Activated CD8-positive, alpha-beta T cell treated with anti-CD3 and anti-CD28 coated beads for 36 hours (primary cell): ENCODE measurements around the gene TTC14. TPM values are rescaled to one million over a fixed set of nuclear protein-coding genes. Genes with fewer than 3 reads are reported as not detected.

Experiments
- ATAC-seq: fragments of 200-7000 bp; cut with Tn5 transposase; one replicate; pipeline ENCODE4 v1.10.0; 2021; ENCODE audit warnings: mild to moderate bottlenecking, moderate library complexity
- CTCF ChIA-PET: fragments of 350-600 bp; sonication (Branson Sonifier 250); formaldehyde crosslinking; loops from one replicate; lab custom pipeline; 2021; ENCODE audit warnings: antibody characterized with exemption; lab: Charles Lee
- POLR2A ChIA-PET: fragments of 350-600 bp; sonication (Branson Sonifier 250); formaldehyde crosslinking; loops from one replicate; lab custom pipeline; 2021; ENCODE audit warnings: antibody characterized with exemption; lab: Charles Lee
- DNase-seq: peaks from one replicate; pipeline ENCODE4 v3.0.0-alpha.2; 2020
- H3K27ac Mint-ChIP-seq: one replicate; pipeline ENCODE4 v1.8.0; 2021; ENCODE audit warnings: mild to moderate bottlenecking, mixed read lengths
- H3K27me3 Mint-ChIP-seq: one replicate; pipeline ENCODE4 v1.8.0; 2021; ENCODE audit warnings: mixed read lengths
- H3K36me3 Mint-ChIP-seq: one replicate; pipeline ENCODE4 v1.8.0; 2021; ENCODE audit warnings: low read depth, mixed read lengths
- H3K4me1 Mint-ChIP-seq: one replicate; pipeline ENCODE4 v1.8.0; 2021; ENCODE audit warnings: low read depth, mixed read lengths
- H3K4me3 Mint-ChIP-seq: one replicate; pipeline ENCODE4 v1.8.0; 2021; ENCODE audit warnings: mild to moderate bottlenecking, moderate library complexity, mixed read lengths
- H3K9me3 Mint-ChIP-seq: one replicate; pipeline ENCODE4 v1.8.0; 2021; ENCODE audit warnings: mixed read lengths
- CTCF ChIP-seq: fragments of 200-600 bp; IDR thresholded peaks from one replicate; pipeline ENCODE4 v1.8.0; 2022; ENCODE audit warnings: antibody characterized with exemption, mild to moderate bottlenecking
- intact Hi-C: fragments of 100-400 bp; cut with micrococcal nuclease; formaldehyde crosslinking; loops from one replicate; pipeline ENCODE4 v1.10.0; 2022
- total RNA-seq, 2 experiments: library from RNA; stranded (reverse); gene quantifications; one replicate each; pipeline ENCODE4 v1.2.3, GENCODE V29; 2021

TTC14 gene
- total RNA-seq, 2 experiments from 2014 or later = 40.5 to 47.2 TPM

GRCh38 chr3:180640987-180641386 is 39.0 kb downstream of the TTC14 start:
- no peak for TF ChIP-seq CTCF

GRCh38 chr3:180646187-180646790 is 44.3 kb downstream of the TTC14 start:
- H3K27me3 Mint-ChIP-seq = peaks cover 15% of the 10 kb centered on the region
- no peak overlapping the region for H3K4me3 Mint-ChIP-seq
- ATAC-seq (no peak), DNase-seq (no peak)
- peak; percentile 12 for TF ChIP-seq CTCF
- no peaks in the 10 kb centered on the region for H3K36me3 Mint-ChIP-seq
- H3K9me3 Mint-ChIP-seq = no peaks in the 10 kb centered on the region
- intact Hi-C loops = no loop called here
- ChIA-PET CTCF (no interaction called here), POLR2A (no interaction called here)
- H3K27ac Mint-ChIP-seq = no peak overlapping the region
- H3K4me1 Mint-ChIP-seq = no peaks in the 10 kb centered on the region

More at GRCh38 chr3:180640987-180641386, 39.0 kb downstream of the TTC14 start:
- ATAC-seq = no peak
- CTCF ChIA-PET = no interaction called here
- H3K27ac Mint-ChIP-seq = no peak overlapping the region
- POLR2A ChIA-PET = no interaction called here
- intact Hi-C loops = no loop called here
- no peak for DNase-seq
- peaks cover 15% of the 10 kb centered on the region for H3K27me3 Mint-ChIP-seq
- no peaks in the 10 kb centered on the region for H3K9me3 Mint-ChIP-seq
- no peaks in the 10 kb centered on the region for H3K4me1 Mint-ChIP-seq
- H3K36me3 Mint-ChIP-seq = no peaks in the 10 kb centered on the region
- H3K4me3 Mint-ChIP-seq = no peak overlapping the region

- POLR2A ChIA-PET = no interaction called here
- CTCF ChIA-PET = no interaction called here
- peaks cover 24% of the 10 kb centered on the region for H3K27me3 Mint-ChIP-seq
- intact Hi-C loops = no loop called here
- no peak for TF ChIP-seq CTCF
- no peaks in the 10 kb centered on the region for H3K9me3 Mint-ChIP-seq
- ATAC-seq (no peak), DNase-seq (no peak)
- H3K4me1 Mint-ChIP-seq = no peaks in the 10 kb centered on the region
- no peaks in the 10 kb centered on the region for H3K36me3 Mint-ChIP-seq
- no peak overlapping the region for H3K27ac Mint-ChIP-seq
- H3K4me3 Mint-ChIP-seq = no peak overlapping the region
Measured at GRCh38 chr3:180656406-180656805, 54.4 kb downstream of the TTC14 start.

- H3K4me3 Mint-ChIP-seq = no peak overlapping the region
- H3K9me3 Mint-ChIP-seq = no peaks in the 10 kb centered on the region
- H3K36me3 Mint-ChIP-seq = no peaks in the 10 kb centered on the region
- H3K4me1 Mint-ChIP-seq = no peaks in the 10 kb centered on the region
- peaks cover 24% of the 10 kb centered on the region for H3K27me3 Mint-ChIP-seq
- DNase-seq (no peak), ATAC-seq (no peak)
- no peak for TF ChIP-seq CTCF
- intact Hi-C loops = no loop called here
- CTCF ChIA-PET = interaction anchor here (1.0 kb wide), 1 partner anchor 22 kb away, joined by 3 read pairs; the partner anchor contains the start of gene CCDC39
- POLR2A ChIA-PET = no interaction called here
- H3K27ac Mint-ChIP-seq = no peak overlapping the region
Measured at GRCh38 chr3:180657094-180657493, 55.1 kb downstream of the TTC14 start.

Other genes with a start within 250 kb of the TTC14 start
- gene CCDC39, start 77.3 kb downstream of the TTC14 start, total RNA-seq = not detected